Type B pancreatic cell (in vitro differentiated cells): ENCODE results near the gene GCNT4. TPM values are rescaled to one million over a fixed set of nuclear protein-coding genes. Genes with fewer than 3 reads are reported as not detected.

Experiments used
- DNase-seq: peaks from one replicate; pipeline ENCODE4 v3.0.0; 2021; ENCODE audit warnings: mixed read lengths; ENCODE audit not compliant: unreplicated experiment; ENCODE audit errors: extremely low spot score
- H3K27ac Mint-ChIP-seq: 2 replicates; pipeline ENCODE4 v1.8.0; 2021; ENCODE audit warnings: mild to moderate bottlenecking, mixed read lengths
- H3K27me3 Mint-ChIP-seq: 2 replicates; pipeline ENCODE4 v1.8.0; 2021; ENCODE audit warnings: mixed read lengths
- H3K36me3 Mint-ChIP-seq: 2 replicates; pipeline ENCODE4 v1.8.0; 2021; ENCODE audit warnings: mixed read lengths
- H3K4me1 Mint-ChIP-seq: one replicate; pipeline ENCODE4 v1.8.0; 2021; ENCODE audit warnings: mixed read lengths; ENCODE audit not compliant: unreplicated experiment
- H3K4me3 Mint-ChIP-seq: 2 replicates; pipeline ENCODE4 v1.8.0; 2021; ENCODE audit warnings: mild to moderate bottlenecking, mixed read lengths
- H3K9me3 Mint-ChIP-seq: 2 replicates; pipeline ENCODE4 v1.8.0; 2021; ENCODE audit warnings: mixed read lengths
- CTCF ChIP-seq: fragments of 200-600 bp; sonication (generic); conservative IDR thresholded peaks from 2 replicates; pipeline ENCODE4 v1.5.0; 2021; ENCODE audit warnings: antibody characterized with exemption, mild to moderate bottlenecking
- total RNA-seq: library from RNA; stranded (reverse); gene quantifications from 2 replicates; pipeline ENCODE4 v1.2.1, GENCODE V29; 2021; ENCODE audit warnings: low replicate concordance

GCNT4 gene
- total RNA-seq, 1 donor from 2014 or later: 7.1 TPM

DNA sequence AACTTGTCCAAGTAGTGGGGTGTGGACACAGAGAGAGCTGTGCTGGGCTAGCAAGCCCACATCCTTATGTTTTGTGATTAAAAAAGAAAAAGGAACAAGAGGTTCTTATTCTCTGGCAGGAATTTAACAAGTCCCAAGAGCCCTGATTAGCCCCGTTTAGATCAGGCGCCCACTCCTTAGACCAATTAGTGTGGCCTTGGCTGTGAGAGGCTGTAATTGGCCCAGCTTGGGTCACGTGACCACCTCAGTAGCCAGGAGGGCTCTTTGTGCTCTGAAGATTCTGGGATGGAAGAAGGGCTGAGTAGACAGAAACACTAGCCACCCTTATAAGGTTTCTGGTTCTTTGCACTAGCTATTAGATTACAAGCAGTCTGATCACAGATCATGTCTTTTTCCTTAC, 31.1 kb downstream of the GCNT4 start:
- no peak overlapping the region for H3K27ac Mint-ChIP-seq
- no peaks in the 10 kb centered on the region for H3K36me3 Mint-ChIP-seq
- TF ChIP-seq CTCF: no peak
- no peak overlapping the region for H3K4me3 Mint-ChIP-seq
- H3K9me3 Mint-ChIP-seq: no peaks in the 10 kb centered on the region
- H3K27me3 Mint-ChIP-seq: no peaks in the 10 kb centered on the region
- H3K4me1 Mint-ChIP-seq: no peaks in the 10 kb centered on the region
- DNase-seq: no peak

DNA sequence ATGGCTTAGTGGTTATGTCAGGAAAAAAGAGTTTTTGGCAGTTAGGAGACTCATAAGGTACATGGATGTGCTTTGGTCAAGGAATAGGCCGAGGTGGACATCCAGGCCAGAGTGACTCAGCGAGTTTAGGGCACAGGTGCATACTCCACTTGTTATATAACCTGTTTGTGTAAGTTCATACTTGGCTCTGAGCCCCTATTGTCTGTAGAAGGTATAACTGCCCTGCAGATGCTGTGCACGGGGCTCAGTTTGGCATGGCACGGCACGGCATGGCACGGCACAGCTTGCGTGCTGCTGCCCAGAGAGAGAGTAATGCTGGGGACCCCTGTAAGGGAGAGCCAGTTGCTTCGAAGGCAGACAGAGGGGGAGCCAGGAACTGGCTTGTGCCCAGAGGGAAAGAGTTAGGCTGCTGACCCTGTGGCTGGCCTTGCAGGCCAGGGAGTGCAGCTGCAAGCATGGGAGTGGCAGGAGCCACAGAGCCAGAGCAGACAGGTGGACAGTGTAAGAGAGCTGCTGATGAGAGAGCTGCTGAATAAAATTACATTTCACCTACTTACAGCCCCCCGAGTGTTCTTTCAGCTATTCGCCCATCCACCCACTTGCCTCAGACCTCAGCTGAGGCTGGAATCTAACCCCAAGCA, 32.2 kb downstream of the GCNT4 start:
- Mint-ChIP-seq H3K27me3 (no peaks in the 10 kb centered on the region), H3K4me1 (no peaks in the 10 kb centered on the region), H3K36me3 (no peaks in the 10 kb centered on the region), H3K4me3 (no peak overlapping the region), H3K27ac (no peak overlapping the region), H3K9me3 (no peaks in the 10 kb centered on the region)
- DNase-seq: no peak
- no peak for TF ChIP-seq CTCF

GRCh38 chr5:75018805-75019587, 33.4 kb downstream of the GCNT4 start:
- Mint-ChIP-seq H3K4me3 (no peak overlapping the region), H3K4me1 (no peaks in the 10 kb centered on the region), H3K27ac (no peak overlapping the region), H3K9me3 (no peaks in the 10 kb centered on the region), H3K27me3 (no peaks in the 10 kb centered on the region), H3K36me3 (no peaks in the 10 kb centered on the region)
- DNase-seq: no peak
- TF ChIP-seq CTCF: no peak

DNA sequence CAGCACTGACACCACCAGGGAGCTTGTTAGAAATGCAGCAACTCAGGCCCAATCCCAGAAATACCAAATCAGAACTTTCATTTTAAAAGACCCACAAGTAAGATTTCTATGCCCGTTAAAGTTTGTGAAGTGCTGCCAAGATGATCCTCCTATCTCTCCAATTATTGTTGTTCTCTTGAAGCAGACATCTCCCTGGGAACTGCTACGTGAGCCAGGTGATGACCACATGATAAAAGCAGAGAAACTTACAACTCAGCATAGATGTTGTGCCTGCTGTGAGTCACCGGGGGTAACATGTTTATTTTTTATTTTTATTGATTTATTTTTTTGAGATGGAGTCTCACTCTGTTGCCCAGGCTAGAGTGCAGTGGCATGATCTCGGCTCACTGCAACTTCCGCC, 34.4 kb downstream of the GCNT4 start:
- no peak overlapping the region for H3K27ac Mint-ChIP-seq
- no peak overlapping the region for H3K4me3 Mint-ChIP-seq

GRCh38 chr5:75016896-75017295, 35.5 kb downstream of the GCNT4 start:
- Mint-ChIP-seq H3K27me3 (no peaks in the 10 kb centered on the region), H3K4me1 (no peaks in the 10 kb centered on the region), H3K9me3 (no peaks in the 10 kb centered on the region), H3K36me3 (no peaks in the 10 kb centered on the region), H3K27ac (no peak overlapping the region), H3K4me3 (no peak overlapping the region)
- no peak for DNase-seq
- TF ChIP-seq CTCF: no peak

More for the DNA sequence above, 34.4 kb downstream of the GCNT4 start:
- Mint-ChIP-seq H3K9me3 (no peaks in the 10 kb centered on the region), H3K4me1 (no peaks in the 10 kb centered on the region), H3K27me3 (no peaks in the 10 kb centered on the region), H3K36me3 (no peaks in the 10 kb centered on the region)
- no peak for DNase-seq
- TF ChIP-seq CTCF: no peak
